ENCODE data around the gene TTLL3. TPM values are rescaled to one million over a fixed set of nuclear protein-coding genes. Genes with fewer than 3 reads are reported as not detected.

The TTLL3 gene
- polyA plus RNA-seq, 1 experiment, result 17.8 TPM

DNA sequence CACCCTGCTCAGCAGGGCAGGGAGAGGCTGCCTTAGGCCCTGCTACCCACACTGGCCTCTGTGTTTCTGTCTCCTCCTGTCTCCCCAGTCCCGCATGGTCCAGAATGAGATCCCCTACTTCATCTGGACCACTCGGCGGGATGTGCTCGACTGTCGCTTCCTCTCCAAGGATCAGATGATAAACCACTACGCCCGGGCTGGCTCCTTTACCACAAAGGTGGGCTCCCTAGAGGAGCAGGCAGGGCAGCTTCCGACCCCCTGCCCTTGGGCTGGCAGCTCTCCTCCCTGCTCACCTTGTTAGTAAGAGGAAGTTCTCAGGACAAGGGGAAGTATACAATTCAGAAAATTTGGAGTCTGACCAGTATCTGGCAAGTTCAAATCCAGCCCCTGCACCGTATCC lies 5.9 kb downstream of the TTLL3 start:
- no peak for DNase-seq (ENCODE audit: low read depth, low spot score)
- TF ChIP-seq, protein P1, sequence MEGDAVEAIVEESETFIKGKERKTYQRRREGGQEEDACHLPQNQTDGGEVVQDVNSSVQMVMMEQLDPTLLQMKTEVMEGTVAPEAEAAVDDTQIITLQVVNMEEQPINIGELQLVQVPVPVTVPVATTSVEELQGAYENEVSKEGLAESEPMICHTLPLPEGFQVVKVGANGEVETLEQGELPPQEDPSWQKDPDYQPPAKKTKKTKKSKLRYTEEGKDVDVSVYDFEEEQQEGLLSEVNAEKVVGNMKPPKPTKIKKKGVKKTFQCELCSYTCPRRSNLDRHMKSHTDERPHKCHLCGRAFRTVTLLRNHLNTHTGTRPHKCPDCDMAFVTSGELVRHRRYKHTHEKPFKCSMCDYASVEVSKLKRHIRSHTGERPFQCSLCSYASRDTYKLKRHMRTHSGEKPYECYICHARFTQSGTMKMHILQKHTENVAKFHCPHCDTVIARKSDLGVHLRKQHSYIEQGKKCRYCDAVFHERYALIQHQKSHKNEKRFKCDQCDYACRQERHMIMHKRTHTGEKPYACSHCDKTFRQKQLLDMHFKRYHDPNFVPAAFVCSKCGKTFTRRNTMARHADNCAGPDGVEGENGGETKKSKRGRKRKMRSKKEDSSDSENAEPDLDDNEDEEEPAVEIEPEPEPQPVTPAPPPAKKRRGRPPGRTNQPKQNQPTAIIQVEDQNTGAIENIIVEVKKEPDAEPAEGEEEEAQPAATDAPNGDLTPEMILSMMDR (IDR thresholded peaks at IDR 0.05; ENCODE audit: low read depth, low read length), result no peak
- no peak overlapping the region for H3K4me3 ChIP-seq (ENCODE audit: low read depth, low read length)
- no peaks in the 10 kb centered on the region for H3K27me3 ChIP-seq (ENCODE audit: control insufficient read depth, insufficient read depth, low read length)
- no peaks in the 10 kb centered on the region for H3K9me3 ChIP-seq (ENCODE audit: control insufficient read depth, insufficient read depth, low read length)
- no peak overlapping the region for H3K27ac ChIP-seq (ENCODE audit: low read depth, low read length)
- POLR2A ChIA-PET, result interaction anchor here (0.8 kb wide), 1 partner anchor 12 kb away, joined by 3 read pairs; no protein-coding TSS in a partner anchor
- CTCF ChIA-PET, result no interaction called here

DNA sequence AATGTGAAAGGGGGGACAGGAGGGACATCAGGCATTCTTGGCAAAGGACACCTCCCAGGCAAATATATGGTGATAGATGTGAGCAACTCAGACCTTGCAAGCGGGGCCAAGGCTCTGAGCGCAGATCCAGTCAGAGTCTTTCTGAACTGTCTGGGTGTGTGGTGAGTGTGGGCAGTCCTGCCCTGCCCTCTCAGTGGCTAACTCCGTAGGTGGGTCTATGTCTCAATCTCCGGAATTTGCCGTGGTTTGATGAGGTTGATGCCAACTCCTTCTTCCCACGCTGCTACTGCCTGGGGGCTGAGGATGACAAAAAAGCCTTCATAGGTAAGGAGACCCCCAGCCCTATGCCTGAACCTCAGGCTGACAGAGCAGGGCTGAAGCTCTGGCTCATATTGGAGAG lies 7.4 kb downstream of the TTLL3 start:
- no peaks in the 10 kb centered on the region for H3K9me3 ChIP-seq (ENCODE audit: control insufficient read depth, insufficient read depth, low read length)
- DNase-seq (ENCODE audit: low read depth, low spot score), result no peak
- H3K27ac ChIP-seq (ENCODE audit: low read depth, low read length), result no peak overlapping the region
- ChIA-PET POLR2A (interaction anchor here (0.8 kb wide), 1 partner anchor 35 kb away, joined by 3 read pairs; no protein-coding TSS in a partner anchor), CTCF (no interaction called here)
- TF ChIP-seq, protein P1 (IDR thresholded peaks at IDR 0.05; ENCODE audit: low read depth, low read length), result no peak
- H3K27me3 ChIP-seq (ENCODE audit: control insufficient read depth, insufficient read depth, low read length), result no peaks in the 10 kb centered on the region
- H3K4me3 ChIP-seq (ENCODE audit: low read depth, low read length), result no peak overlapping the region

- no peak for DNase-seq (ENCODE audit: low read depth, low spot score)
- ChIA-PET POLR2A (interaction anchor here (0.7 kb wide), 2 partner anchors 14 to 38 kb away, joined by 3 to 4 read pairs; no protein-coding TSS in a partner anchor), CTCF (interaction anchor here (0.6 kb wide), 1 partner anchor 17 kb away, joined by 6 read pairs; no protein-coding TSS in a partner anchor)
- H3K27me3 ChIP-seq (ENCODE audit: control insufficient read depth, insufficient read depth, low read length), result no peaks in the 10 kb centered on the region
- H3K9me3 ChIP-seq (ENCODE audit: control insufficient read depth, insufficient read depth, low read length), result no peaks in the 10 kb centered on the region
- no peak overlapping the region for H3K4me3 ChIP-seq (ENCODE audit: low read depth, low read length)
- H3K27ac ChIP-seq (ENCODE audit: low read depth, low read length), result no peak overlapping the region
- TF ChIP-seq, protein P1 (IDR thresholded peaks at IDR 0.05; ENCODE audit: low read depth, low read length), result no peak
These were observed 8.7 kb downstream of the TTLL3 start for GRCh38 chr3:9818666-9819335.

GRCh38 chr3:9820543-9820942 lies 10.5 kb downstream of the TTLL3 start:
- TF ChIP-seq, protein P1 (IDR thresholded peaks at IDR 0.05; ENCODE audit: low read depth, low read length), result no peak
- ChIA-PET CTCF (interaction anchor here (0.6 kb wide), 1 partner anchor 456 kb away, joined by 3 read pairs; no protein-coding TSS in a partner anchor), POLR2A (no interaction called here)
- Histone ChIP-seq H3K4me3 (ENCODE audit: low read depth, low read length) (no peak overlapping the region), H3K27me3 (ENCODE audit: control insufficient read depth, insufficient read depth, low read length) (no peaks in the 10 kb centered on the region), H3K27ac (ENCODE audit: low read depth, low read length) (no peak overlapping the region), H3K9me3 (ENCODE audit: control insufficient read depth, insufficient read depth, low read length) (no peaks in the 10 kb centered on the region)
- no peak for DNase-seq (ENCODE audit: low read depth, low spot score)

DNA sequence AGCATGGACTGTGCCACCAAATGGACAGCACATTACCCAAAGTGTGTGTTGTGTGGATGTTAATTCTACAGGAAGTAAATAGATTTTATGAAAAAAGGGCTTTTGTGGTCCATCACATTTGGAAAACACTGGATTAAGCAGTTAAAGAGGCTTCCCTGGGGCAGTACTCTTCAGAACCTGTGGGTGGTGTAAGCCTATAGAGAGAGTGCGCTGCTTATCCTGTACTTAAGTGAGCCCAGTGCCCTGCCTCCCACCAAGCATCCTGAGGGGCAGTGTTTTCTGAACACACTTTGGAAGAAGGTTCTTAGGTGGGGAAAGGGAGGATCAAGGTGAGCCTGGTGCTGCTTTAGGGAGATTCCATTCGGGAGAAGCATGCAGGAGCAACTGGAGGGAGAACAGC lies 10.9 kb downstream of the TTLL3 start:
- no peak for DNase-seq (ENCODE audit: low read depth, low spot score)
- ChIA-PET CTCF (interaction anchor here (0.8 to 1.2 kb wide), 2 partner anchors 28 to 125 kb away, joined by 3 read pairs; no protein-coding TSS in a partner anchor), POLR2A (interaction anchor here (0.8 kb wide), 1 partner anchor 10 kb away, joined by 4 read pairs; no protein-coding TSS in a partner anchor)

More for the DNA sequence above, 10.9 kb downstream of the TTLL3 start:
- TF ChIP-seq, protein P1 (IDR thresholded peaks at IDR 0.05; ENCODE audit: low read depth, low read length), result peak; percentile 52
- no peaks in the 10 kb centered on the region for H3K27me3 ChIP-seq (ENCODE audit: control insufficient read depth, insufficient read depth, low read length)
- H3K27ac ChIP-seq (ENCODE audit: low read depth, low read length), result no peak overlapping the region
- no peaks in the 10 kb centered on the region for H3K9me3 ChIP-seq (ENCODE audit: control insufficient read depth, insufficient read depth, low read length)
- no peak overlapping the region for H3K4me3 ChIP-seq (ENCODE audit: low read depth, low read length)
